ENCODE results near the gene CYTH3. TPM values are rescaled to one million over a fixed set of nuclear protein-coding genes. Genes with fewer than 3 reads are reported as not detected.

The CYTH3 gene
- total and polyA plus RNA-seq, 9 of the 15 experiments (the other 6 are each of a cell fraction or from before 2014, with no cell fraction given) = 0.25 to 15.2 (median 11.4) TPM

DNA sequence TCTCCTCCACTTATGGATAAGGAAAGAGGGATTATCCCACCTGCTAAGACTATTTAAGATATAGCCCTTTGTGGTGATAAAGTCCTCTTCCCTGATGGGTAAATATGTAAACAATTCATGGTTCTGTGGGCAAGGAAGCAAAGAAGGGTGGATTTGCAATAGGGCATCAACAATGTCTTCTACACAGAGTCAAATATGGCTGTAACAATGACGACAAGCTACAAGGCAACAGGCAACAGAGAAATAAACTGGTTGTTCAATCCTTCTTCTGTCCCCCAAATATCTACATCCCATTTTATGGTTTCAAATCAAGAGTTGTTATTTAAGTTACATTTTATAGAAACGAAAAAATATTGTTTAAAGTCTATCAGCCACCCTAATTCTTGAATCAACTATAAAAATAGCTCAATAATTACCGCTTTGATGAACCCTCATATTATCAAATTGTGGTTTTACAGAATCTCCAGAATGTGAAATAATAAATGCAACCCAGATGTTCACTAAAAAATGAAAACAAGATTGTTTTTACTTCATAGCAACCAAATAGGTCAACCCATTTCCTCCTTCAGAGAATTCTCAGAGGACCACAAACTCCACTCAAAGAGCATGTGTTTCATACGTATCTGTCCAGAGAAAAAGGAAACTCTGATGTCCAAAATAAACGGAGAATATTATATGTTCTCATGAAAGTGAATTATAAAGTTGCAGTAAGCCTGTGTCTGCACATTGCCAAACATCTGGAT lies 13.8 kb downstream of the CYTH3 start (continued):
- TF ChIP-seq, protein P1, sequence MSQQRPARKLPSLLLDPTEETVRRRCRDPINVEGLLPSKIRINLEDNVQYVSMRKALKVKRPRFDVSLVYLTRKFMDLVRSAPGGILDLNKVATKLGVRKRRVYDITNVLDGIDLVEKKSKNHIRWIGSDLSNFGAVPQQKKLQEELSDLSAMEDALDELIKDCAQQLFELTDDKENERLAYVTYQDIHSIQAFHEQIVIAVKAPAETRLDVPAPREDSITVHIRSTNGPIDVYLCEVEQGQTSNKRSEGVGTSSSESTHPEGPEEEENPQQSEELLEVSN (IDR thresholded peaks at IDR 0.05; ENCODE audit: borderline replicate concordance in 1 of 2, extremely low read depth in 1 of 2, insufficient read depth in 1 of 2, insufficient read length in 1 of 2, low read depth in 1 of 2, low read length in 1 of 2, poor library complexity in 1 of 2, severe bottlenecking in 1 of 2) = no peak
- TF ChIP-seq ZBTB7A (IDR thresholded peaks at IDR 0.05; ENCODE audit: borderline replicate concordance, control insufficient read depth, low read depth, low read length) = no peak
- no peak for TF ChIP-seq NCOR1 (IDR thresholded peaks at IDR 0.05)

DNA sequence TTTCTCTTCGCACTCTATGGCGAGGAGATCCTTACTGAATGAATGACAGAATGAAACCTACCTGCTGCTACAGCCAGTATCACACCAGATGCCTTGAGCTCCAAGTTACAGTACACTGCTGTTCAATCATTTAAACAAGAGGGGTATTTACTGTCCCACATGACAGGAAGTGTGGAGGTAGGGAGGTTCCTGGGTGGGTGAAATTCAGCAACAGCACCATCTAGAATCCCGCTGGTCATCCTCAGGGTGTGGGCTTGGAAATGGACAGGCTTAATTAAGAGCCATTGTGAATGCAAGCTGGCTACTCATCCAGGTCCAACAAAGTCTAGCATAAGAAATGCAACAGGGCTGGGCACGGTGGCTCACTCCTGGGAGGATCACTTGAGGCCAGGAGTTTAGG lies 14.7 kb downstream of the CYTH3 start:
- FAIRE-seq = no peak
- no peaks in the 10 kb centered on the region for H3K9me3 ChIP-seq (replicated peaks; ENCODE audit: control insufficient read depth, insufficient read depth, low read depth, low read length)
- no peak overlapping the region for H3K9ac ChIP-seq (ENCODE audit: insufficient read depth in 1 of 2, low read depth in 2 of 2, low read length in 2 of 2)
- ChIA-PET POLR2A (interaction anchor here (0.8 kb wide), 2 partner anchors 9 to 79 kb away, joined by 3 to 4 read pairs; no protein-coding TSS in a partner anchor), CTCF (ENCODE audit: low intra/inter-chr PET ratio) (no interaction called here)
- no peaks in the 10 kb centered on the region for H3K27me3 ChIP-seq (ENCODE audit: control insufficient read depth in 2 of 2, insufficient read depth in 2 of 2, low read length in 2 of 2)
- WGBS (ENCODE audit: insufficient coverage, low coverage, missing lambda C conversion rate) = 68% methylated on average over 4 of the region's 4 CpGs
- no peak for DNase-seq (ENCODE audit: extremely low read depth in 1 of 4, low spot score in 3 of 4)
- H3K79me2 ChIP-seq (ENCODE audit: control insufficient read depth, insufficient read depth, low read length) = peaks cover 63% of the 10 kb centered on the region
- H4K20me1 ChIP-seq (replicated peaks; ENCODE audit: control insufficient read depth, insufficient read depth, low read length) = no peaks in the 10 kb centered on the region; the same call in 1 of the 2 replicates
- no peak overlapping the region for H3K27ac ChIP-seq (ENCODE audit: extremely low read depth, low read depth, low read length)
- no peaks in the 10 kb centered on the region for H3K9me1 ChIP-seq (ENCODE audit: control insufficient read depth, insufficient read depth, low read length)
- TF ChIP-seq ZC3H8 (IDR thresholded peaks at IDR 0.05) (no peak), ZNF644 (tag; IDR thresholded peaks at IDR 0.05; ENCODE audit: low read depth) (no peak), GTF2E2 (tag; IDR thresholded peaks at IDR 0.05) (no peak), ASH1L (IDR thresholded peaks at IDR 0.05; ENCODE audit: borderline replicate concordance, low read depth, partially characterized antibody) (no peak), HMGN3 (IDR thresholded peaks at IDR 0.05; ENCODE audit: borderline replicate concordance, extremely low read depth, insufficient read length, low read depth, low read length) (no peak), KLF13 (tag; IDR thresholded peaks at IDR 0.05; ENCODE audit: borderline replicate concordance, low read depth) (no peak), GTF2F1 (IDR thresholded peaks at IDR 0.05; ENCODE audit: low read depth, low read length) (no peak), PML (IDR thresholded peaks at IDR 0.05; ENCODE audit: low read length) (no peak), EZH2 (IDR thresholded peaks at IDR 0.05; ENCODE audit: borderline replicate concordance, low read depth, low read length) (no peak), ZNF583 (CRISPR knock-in tag; IDR thresholded peaks at IDR 0.05) (no peak)
- TF ChIP-seq, protein P2, sequence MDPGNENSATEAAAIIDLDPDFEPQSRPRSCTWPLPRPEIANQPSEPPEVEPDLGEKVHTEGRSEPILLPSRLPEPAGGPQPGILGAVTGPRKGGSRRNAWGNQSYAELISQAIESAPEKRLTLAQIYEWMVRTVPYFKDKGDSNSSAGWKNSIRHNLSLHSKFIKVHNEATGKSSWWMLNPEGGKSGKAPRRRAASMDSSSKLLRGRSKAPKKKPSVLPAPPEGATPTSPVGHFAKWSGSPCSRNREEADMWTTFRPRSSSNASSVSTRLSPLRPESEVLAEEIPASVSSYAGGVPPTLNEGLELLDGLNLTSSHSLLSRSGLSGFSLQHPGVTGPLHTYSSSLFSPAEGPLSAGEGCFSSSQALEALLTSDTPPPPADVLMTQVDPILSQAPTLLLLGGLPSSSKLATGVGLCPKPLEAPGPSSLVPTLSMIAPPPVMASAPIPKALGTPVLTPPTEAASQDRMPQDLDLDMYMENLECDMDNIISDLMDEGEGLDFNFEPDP (CRISPR knock-in tag; IDR thresholded peaks at IDR 0.05) = no peak
- H3K4me3 ChIP-seq = no peak overlapping the region
- in situ Hi-C loops (cut with MboI) = no loop called here
- no peaks in the 10 kb centered on the region; the same call in 2 of the 3 replicates for H3K36me3 ChIP-seq (ENCODE audit: control insufficient read depth, insufficient read depth, low read length)
- peak; percentile 26 for ATAC-seq
- peaks cover 0 to 26% of the 10 kb centered on the region in 2 experiments; a peak in 4 of 5 replicates for H3K4me1 ChIP-seq (replicated peaks in 1 of 2; ENCODE audit: control insufficient read depth in 2 of 2, insufficient read depth in 2 of 2, low read length in 2 of 2)
- H3K4me2 ChIP-seq (ENCODE audit: insufficient read depth, low read length) = no peak overlapping the region
- intact Hi-C loops (cut with micrococcal nuclease) = loop anchor here (5.0 kb wide), 1 partner anchor 65 kb away; no protein-coding TSS in a partner anchor
- BruUV-seq (replicated peaks) = no TSS peak
- H2AFZ ChIP-seq (ENCODE audit: low read depth, low read length) = no peak overlapping the region

Measured in K562 (cell line).